Renal pelvis (tissue), 4 donors: ENCODE results near the gene SCRT2. TPM values are rescaled to one million over a fixed set of nuclear protein-coding genes. Genes with fewer than 3 reads are reported as not detected.
"Not testable (repeated sequence)": the region's sequence is repeated elsewhere in the genome, so short reads cannot be mapped to it uniquely, and the experiment has no call there.

Experiments used
- DNase-seq: peaks from one replicate; pipeline ENCODE4 v3.0.0-alpha.2; 2013
- polyA plus RNA-seq, 3 donors: library from polyadenylated mRNA; unstranded; fragments of 120-200 nt; gene quantifications; one replicate each; pipeline ENCODE4 v1.2.1, GENCODE V29; 2013; ENCODE audit not compliant: insufficient read length in 3 of 3

SCRT2 gene
- polyA plus RNA-seq, 3 donors, result 0.06 to 0.07 TPM; not detected in 1

GRCh38 chr20:701401-702129 is 26.0 kb upstream of the SCRT2 start:
- DNase-seq, result no peak

GRCh38 chr20:699811-700338 is 24.3 kb upstream of the SCRT2 start:
- DNase-seq, result no peak

- no peak for DNase-seq
Measured at GRCh38 chr20:699342-699741, 23.7 kb upstream of the SCRT2 start.

- no peak for DNase-seq
Measured at GRCh38 chr20:698276-698675, 22.7 kb upstream of the SCRT2 start.

- DNase-seq, result no peak
Measured at GRCh38 chr20:697826-698225, 22.2 kb upstream of the SCRT2 start.

- DNase-seq, result no peak
Measured at GRCh38 chr20:695165-695866, 19.7 kb upstream of the SCRT2 start.

- no peak for DNase-seq
Measured at GRCh38 chr20:694496-694895, 18.9 kb upstream of the SCRT2 start.

GRCh38 chr20:693786-694185 is 18.2 kb upstream of the SCRT2 start:
- DNase-seq, result not testable (repeated sequence)

- no peak for DNase-seq
Measured at GRCh38 chr20:692044-692443, 16.4 kb upstream of the SCRT2 start.

GRCh38 chr20:689947-690346 is 14.3 kb upstream of the SCRT2 start:
- no peak for DNase-seq

GRCh38 chr20:689348-689747 is 13.7 kb upstream of the SCRT2 start:
- no peak for DNase-seq

- DNase-seq, result no peak
Measured at GRCh38 chr20:688809-689212, 13.2 kb upstream of the SCRT2 start.

- no peak for DNase-seq
Measured at GRCh38 chr20:687468-688203, 12.0 kb upstream of the SCRT2 start.

GRCh38 chr20:684676-685319 is 9.2 kb upstream of the SCRT2 start:
- no peak for DNase-seq

GRCh38 chr20:682123-682522 is 6.5 kb upstream of the SCRT2 start:
- no peak for DNase-seq

- no peak for DNase-seq
Measured at GRCh38 chr20:680638-681187, 5.1 kb upstream of the SCRT2 start.

GRCh38 chr20:677957-678356 is 2.4 kb upstream of the SCRT2 start:
- no peak for DNase-seq

GRCh38 chr20:676967-677366 is 1.4 kb upstream of the SCRT2 start:
- no peak for DNase-seq

- DNase-seq, result no peak
Measured at GRCh38 chr20:676315-676937, 824 bp upstream of the SCRT2 start.

- DNase-seq, result no peak
Measured at GRCh38 chr20:675033-675452, 559 bp downstream of the SCRT2 start.

- no peak for DNase-seq
Measured at GRCh38 chr20:673603-674001, 2.0 kb downstream of the SCRT2 start.
